Upper lobe of left lung (tissue), 6 donors: ENCODE data around the gene DPF3. TPM values are rescaled to one million over a fixed set of nuclear protein-coding genes. Genes with fewer than 3 reads are reported as not detected.

Source experiments
- ATAC-seq, 2 donors: fragments of 200-7000 bp; cut with Tn5 transposase; one replicate each; pipeline ENCODE4 v1.9.1; 2022; ENCODE audit warnings: mild to moderate bottlenecking in 2 of 2, moderate library complexity in 2 of 2; ENCODE audit not compliant: low FRiP score in 2 of 2
- DNase-seq, 2 donors: peaks; one replicate each; pipeline ENCODE4 v3.0.0-alpha.2; 2019 to 2020
- H3K27ac ChIP-seq, 4 donors: fragments of 200-600 bp; sonication (generic); one replicate each; pipeline ENCODE4 v1.5.1; 2016 to 2019
- H3K27me3 ChIP-seq, 4 donors: fragments of 200-600 bp; sonication (generic); one replicate each; pipeline ENCODE4 v1.5.1; 2017 to 2019
- H3K36me3 ChIP-seq, 4 donors: fragments of 200-600 bp; sonication (generic); one replicate each; pipeline ENCODE4 v1.5.1; 2016 to 2019
- H3K4me1 ChIP-seq, 4 donors: fragments of 200-600 bp; sonication (generic); one replicate each; pipeline ENCODE4 v1.5.1; 2018 to 2019
- H3K4me3 ChIP-seq, 4 donors: fragments of 200-600 bp; sonication (generic); one replicate each; pipeline ENCODE4 v1.5.1; 2017 to 2019; ENCODE audit warnings: mild to moderate bottlenecking in 2 of 4, moderate library complexity in 1 of 4
- H3K9me3 ChIP-seq, 4 donors: fragments of 200-600 bp; sonication (generic); one replicate each; pipeline ENCODE4 v1.5.1; 2018 to 2019
- CTCF ChIP-seq, 6 experiments: fragments of 450-650 bp in 4 of 6; fragments of 200-600 bp in 2 of 6; sonication (generic) in 2 of 6; IDR thresholded peaks; one replicate each; pipeline ENCODE4 v1.5.1; 2016 to 2019; ENCODE audit warnings: antibody characterized with exemption in 6 of 6
- EP300 ChIP-seq, 4 donors: sonication (generic); formaldehyde crosslinking; IDR thresholded peaks; one replicate each; pipeline ENCODE4 v1.5.1; 2017; ENCODE audit warnings: antibody characterized with exemption in 4 of 4, control low read depth in 2 of 4
- POLR2A ChIP-seq, 4 donors: fragments of 450-650 bp; IDR thresholded peaks; one replicate each; pipeline ENCODE4 v1.5.1; 2016 to 2017; ENCODE audit warnings: antibody characterized with exemption in 4 of 4, mild to moderate bottlenecking in 2 of 4
- POLR2AphosphoS5 ChIP-seq, 2 donors: sonication (generic); formaldehyde crosslinking; IDR thresholded peaks; one replicate each; pipeline ENCODE4 v1.5.1; 2017; ENCODE audit warnings: antibody characterized with exemption in 2 of 2
- WGBS, 2 donors: methylation state at CpG; one replicate each; pipeline ENCODE4 v1.1.5; 2017 to 2018; 5-methylcytosine and 5-hydroxymethylcytosine counted together
- total RNA-seq, 6 donors: library from RNA; depleted of rRNA in 4 of 6; stranded (reverse); fragments of >200 nt in 4 of 6; gene quantifications; one replicate each; pipeline versions ENCODE4 v1.1.0 to v1.2.1, GENCODE V29; 2016 to 2021
- donor health status: DM: no; HTN: no; CAD: no; lungs with moderate emphysema.
- donor health status: DM: no; HTN: yes; CAD: no; lungs with severe emphysema.

DPF3 gene
- total RNA-seq, 6 donors from 2014 or later, result 0.30 to 1.3 (median 1.0) TPM

GRCh38 chr14:72613231-72613974 lies 280.5 kb downstream of the DPF3 start:
- Histone ChIP-seq H3K36me3 (no peaks in the 10 kb centered on the region), H3K4me1 (peaks cover 0 to 9% (median 2%) of the 10 kb centered on the region in 4 donors), H3K9me3 (no peaks in the 10 kb centered on the region), H3K4me3 (no peak overlapping the region), H3K27me3 (no peaks in the 10 kb centered on the region), H3K27ac (no peak overlapping the region)
- peak in 1 of 2 donors; percentile 72 for DNase-seq
- no peak for ATAC-seq
- TF ChIP-seq POLR2A (IDR thresholded peaks at IDR 0.05) (no peak), CTCF (IDR thresholded peaks at IDR 0.05) (no peak), EP300 (IDR thresholded peaks at IDR 0.05) (no peak)
- 59 to 61% methylated on average over 10 to 13 of the region's 13 CpGs for WGBS, 2 donors

- no peak for ATAC-seq
- H3K4me1 ChIP-seq, result peaks cover 0 to 9% (median 2%) of the 10 kb centered on the region in 4 donors
- 92 to 96% methylated on average over 4 of the region's 4 CpGs for WGBS, 2 donors
- DNase-seq, result no peak
- H3K27ac ChIP-seq, result no peak overlapping the region
- TF ChIP-seq CTCF (IDR thresholded peaks at IDR 0.05) (no peak), POLR2AphosphoS5 (IDR thresholded peaks at IDR 0.05) (no peak), EP300 (IDR thresholded peaks at IDR 0.05) (no peak)
- H3K36me3 ChIP-seq, result no peaks in the 10 kb centered on the region
- no peaks in the 10 kb centered on the region for H3K27me3 ChIP-seq
- H3K4me3 ChIP-seq, result no peak overlapping the region
- H3K9me3 ChIP-seq, result no peaks in the 10 kb centered on the region
These were observed 281.9 kb downstream of the DPF3 start for GRCh38 chr14:72612041-72612440.

GRCh38 chr14:72611506-72611905 lies 282.4 kb downstream of the DPF3 start:
- no peak for TF ChIP-seq EP300 (IDR thresholded peaks at IDR 0.05)
- no peak for TF ChIP-seq POLR2AphosphoS5 (IDR thresholded peaks at IDR 0.05)
- no peak for TF ChIP-seq CTCF (IDR thresholded peaks at IDR 0.05)
- TF ChIP-seq POLR2A (IDR thresholded peaks at IDR 0.05), result no peak
- 86 to 99% methylated on average over 3 to 4 of the region's 4 CpGs for WGBS, 2 donors
- Histone ChIP-seq H3K36me3 (no peaks in the 10 kb centered on the region), H3K27me3 (no peaks in the 10 kb centered on the region), H3K4me3 (no peak overlapping the region), H3K9me3 (no peaks in the 10 kb centered on the region), H3K4me1 (peaks cover 0 to 9% (median 2%) of the 10 kb centered on the region in 4 donors), H3K27ac (no peak overlapping the region)
- no peak for DNase-seq
- no peak for ATAC-seq

- 86 to 92% methylated on average over 2 of the region's 2 CpGs for WGBS, 2 donors
- no peaks in the 10 kb centered on the region for H3K36me3 ChIP-seq
- peaks cover 0 to 7% (median 2%) of the 10 kb centered on the region in 4 donors for H3K4me1 ChIP-seq
- H3K27me3 ChIP-seq, result no peaks in the 10 kb centered on the region
- no peak overlapping the region for H3K4me3 ChIP-seq
- no peaks in the 10 kb centered on the region for H3K9me3 ChIP-seq
- H3K27ac ChIP-seq, result no peak overlapping the region
- DNase-seq (no peak), ATAC-seq (no peak)
- TF ChIP-seq EP300 (IDR thresholded peaks at IDR 0.05) (no peak), POLR2A (IDR thresholded peaks at IDR 0.05) (no peak), CTCF (IDR thresholded peaks at IDR 0.05) (no peak), POLR2AphosphoS5 (IDR thresholded peaks at IDR 0.05) (no peak)
These were observed 283.1 kb downstream of the DPF3 start for GRCh38 chr14:72610831-72611200.
